ENCODE measurements around the gene SMARCB1. TPM values are rescaled to one million over a fixed set of nuclear protein-coding genes. Genes with fewer than 3 reads are reported as not detected.

Gene SMARCB1
- total RNA-seq, 1 donor from 2014 or later = 22.1 TPM

DNA sequence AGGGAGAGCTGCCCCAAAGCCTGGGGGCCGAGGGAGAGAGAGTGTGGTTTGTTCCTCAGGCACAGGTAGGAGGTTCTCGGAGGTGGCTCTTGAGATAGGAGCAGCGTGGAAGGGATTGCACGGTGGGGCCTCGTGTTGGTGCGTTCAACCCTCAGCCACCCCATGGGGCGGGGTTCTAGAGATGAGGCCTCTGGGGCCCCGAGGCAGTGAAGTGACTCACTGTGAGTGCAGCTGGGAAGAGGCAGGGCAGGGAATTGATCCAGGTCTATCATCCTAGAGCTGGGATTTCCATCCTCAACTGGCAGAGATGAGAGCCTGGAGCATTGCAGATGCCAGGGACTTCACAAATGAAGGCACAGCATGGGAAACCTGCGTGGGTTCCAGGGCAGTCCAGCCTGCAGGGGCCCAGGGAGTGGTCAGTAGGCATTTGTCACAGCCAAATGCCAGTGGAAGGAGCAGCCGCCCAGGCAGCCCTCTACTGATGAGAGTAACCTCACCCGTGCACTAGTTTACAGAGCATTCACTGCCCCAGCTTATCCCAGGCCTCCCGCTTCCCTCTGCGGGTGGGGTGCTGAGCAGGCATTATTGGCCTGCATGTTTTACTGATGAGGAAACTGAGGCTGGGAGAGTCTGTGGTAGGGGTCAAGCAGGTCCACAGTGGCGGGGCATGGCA is 5.1 kb upstream of the SMARCB1 start:
- no peaks in the 10 kb centered on the region for H3K36me3 ChIP-seq
- TF ChIP-seq, protein P1, sequence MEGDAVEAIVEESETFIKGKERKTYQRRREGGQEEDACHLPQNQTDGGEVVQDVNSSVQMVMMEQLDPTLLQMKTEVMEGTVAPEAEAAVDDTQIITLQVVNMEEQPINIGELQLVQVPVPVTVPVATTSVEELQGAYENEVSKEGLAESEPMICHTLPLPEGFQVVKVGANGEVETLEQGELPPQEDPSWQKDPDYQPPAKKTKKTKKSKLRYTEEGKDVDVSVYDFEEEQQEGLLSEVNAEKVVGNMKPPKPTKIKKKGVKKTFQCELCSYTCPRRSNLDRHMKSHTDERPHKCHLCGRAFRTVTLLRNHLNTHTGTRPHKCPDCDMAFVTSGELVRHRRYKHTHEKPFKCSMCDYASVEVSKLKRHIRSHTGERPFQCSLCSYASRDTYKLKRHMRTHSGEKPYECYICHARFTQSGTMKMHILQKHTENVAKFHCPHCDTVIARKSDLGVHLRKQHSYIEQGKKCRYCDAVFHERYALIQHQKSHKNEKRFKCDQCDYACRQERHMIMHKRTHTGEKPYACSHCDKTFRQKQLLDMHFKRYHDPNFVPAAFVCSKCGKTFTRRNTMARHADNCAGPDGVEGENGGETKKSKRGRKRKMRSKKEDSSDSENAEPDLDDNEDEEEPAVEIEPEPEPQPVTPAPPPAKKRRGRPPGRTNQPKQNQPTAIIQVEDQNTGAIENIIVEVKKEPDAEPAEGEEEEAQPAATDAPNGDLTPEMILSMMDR (IDR thresholded peaks at IDR 0.05) = no peak
- peaks cover 4 to 6% of the 10 kb centered on the region in 2 donors for H3K4me1 ChIP-seq
- no peak overlapping the region for H3K27ac ChIP-seq
- DNase-seq (ENCODE audit: low spot score in 2 of 2) = no peak
- no peaks in the 10 kb centered on the region for H3K27me3 ChIP-seq
- intact Hi-C loops (cut with DNase I) = no loop called here
- H3K9me3 ChIP-seq = no peaks in the 10 kb centered on the region
- no peak overlapping the region for H3K4me3 ChIP-seq

- intact Hi-C loops (cut with DNase I) = no loop called here
- Histone ChIP-seq H3K27me3 (no peaks in the 10 kb centered on the region), H3K4me3 (no peak overlapping the region), H3K27ac (no peak overlapping the region), H3K4me1 (peaks cover 4 to 6% of the 10 kb centered on the region in 2 donors), H3K36me3 (no peaks in the 10 kb centered on the region), H3K9me3 (no peaks in the 10 kb centered on the region)
- TF ChIP-seq, protein P1 (IDR thresholded peaks at IDR 0.05) = no peak
- DNase-seq (ENCODE audit: low spot score in 2 of 2) = no peak
These were observed 4.5 kb upstream of the SMARCB1 start for GRCh38 chr22:23782252-23782651.

- no peak overlapping the region for H3K4me3 ChIP-seq
- intact Hi-C loops (cut with DNase I) = no loop called here
- no peaks in the 10 kb centered on the region for H3K9me3 ChIP-seq
- TF ChIP-seq, protein P1 (IDR thresholded peaks at IDR 0.05) = no peak
- H3K4me1 ChIP-seq = peaks cover 4 to 6% of the 10 kb centered on the region in 2 donors
- H3K36me3 ChIP-seq = no peaks in the 10 kb centered on the region
- H3K27me3 ChIP-seq = no peaks in the 10 kb centered on the region
- no peak for DNase-seq (ENCODE audit: low spot score in 2 of 2)
- H3K27ac ChIP-seq = no peak overlapping the region
These were observed 4.1 kb upstream of the SMARCB1 start for GRCh38 chr22:23782703-23783102.

DNA sequence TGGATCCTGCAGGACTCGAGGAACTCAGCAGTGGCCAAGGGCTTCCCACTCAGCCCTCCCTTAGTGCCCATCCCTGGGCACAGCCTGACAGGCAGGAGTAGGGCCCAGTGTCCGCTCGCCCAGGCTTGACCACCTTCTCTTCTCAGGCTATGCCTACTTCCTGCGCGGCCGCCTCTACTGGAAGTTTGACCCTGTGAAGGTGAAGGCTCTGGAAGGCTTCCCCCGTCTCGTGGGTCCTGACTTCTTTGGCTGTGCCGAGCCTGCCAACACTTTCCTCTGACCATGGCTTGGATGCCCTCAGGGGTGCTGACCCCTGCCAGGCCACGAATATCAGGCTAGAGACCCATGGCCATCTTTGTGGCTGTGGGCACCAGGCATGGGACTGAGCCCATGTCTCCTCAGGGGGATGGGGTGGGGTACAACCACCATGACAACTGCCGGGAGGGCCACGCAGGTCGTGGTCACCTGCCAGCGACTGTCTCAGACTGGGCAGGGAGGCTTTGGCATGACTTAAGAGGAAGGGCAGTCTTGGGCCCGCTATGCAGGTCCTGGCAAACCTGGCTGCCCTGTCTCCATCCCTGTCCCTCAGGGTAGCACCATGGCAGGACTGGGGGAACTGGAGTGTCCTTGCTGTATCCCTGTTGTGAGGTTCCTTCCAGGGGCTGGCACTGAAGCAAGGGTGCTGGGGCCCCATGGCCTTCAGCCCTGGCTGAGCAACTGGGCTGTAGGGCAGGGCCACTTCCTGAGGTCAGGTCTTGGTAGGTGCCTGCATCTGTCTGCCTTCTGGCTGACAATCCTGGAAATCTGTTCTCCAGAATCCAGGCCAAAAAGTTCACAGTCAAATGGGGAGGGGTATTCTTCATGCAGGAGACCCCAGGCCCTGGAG is 3.3 kb upstream of the SMARCB1 start:
- peaks cover 4 to 10% of the 10 kb centered on the region in 2 donors for H3K4me1 ChIP-seq
- no peaks in the 10 kb centered on the region for H3K36me3 ChIP-seq
- peak overlapping the region in 1 of 2 donors; percentile 12 for H3K27ac ChIP-seq
- H3K4me3 ChIP-seq = no peak overlapping the region
- DNase-seq (ENCODE audit: low spot score in 2 of 2) = no peak
- TF ChIP-seq, protein P1 (IDR thresholded peaks at IDR 0.05) = no peak
- H3K9me3 ChIP-seq = no peaks in the 10 kb centered on the region
- no peaks in the 10 kb centered on the region for H3K27me3 ChIP-seq
- intact Hi-C loops (cut with DNase I) = no loop called here

GRCh38 chr22:23784215-23784732 is 2.5 kb upstream of the SMARCB1 start:
- intact Hi-C loops (cut with DNase I) = no loop called here
- DNase-seq (ENCODE audit: low spot score in 2 of 2) = no peak

More at GRCh38 chr22:23784215-23784732, 2.5 kb upstream of the SMARCB1 start:
- Histone ChIP-seq H3K4me3 (no peak overlapping the region), H3K4me1 (peaks cover 4 to 10% of the 10 kb centered on the region in 2 donors), H3K36me3 (no peaks in the 10 kb centered on the region), H3K9me3 (no peaks in the 10 kb centered on the region), H3K27ac (no peak overlapping the region), H3K27me3 (no peaks in the 10 kb centered on the region)
- TF ChIP-seq, protein P1 (IDR thresholded peaks at IDR 0.05) = no peak
